ENCODE measurements around the gene NACC1. TPM values are rescaled to one million over a fixed set of nuclear protein-coding genes. Genes with fewer than 3 reads are reported as not detected.
A peak's percentile ranks its signal among the peaks of the same experiment; 100 is the strongest.

Gene NACC1
- total and polyA plus RNA-seq, 7 donors: 11.9 to 63.4 (median 43.5) TPM

- H3K36me3 ChIP-seq (ENCODE audit: insufficient read depth in 1 of 2, low read depth in 1 of 2): peaks cover 0 to 44% of the 10 kb centered on the region in 2 donors
- WGBS, 3 donors: 91 to 94% (median 94%) methylated on average over 49 to 60 of the region's 60 CpGs
- H3K27me3 ChIP-seq (ENCODE audit: insufficient read depth in 3 of 3, low read length in 2 of 3): no peaks in the 10 kb centered on the region
- no peaks in the 10 kb centered on the region for H3K4me1 ChIP-seq
- ATAC-seq: peak in 1 of 4 donors; percentile 3
- no peak overlapping the region for H3K27ac ChIP-seq
- H3K9me3 ChIP-seq: no peaks in the 10 kb centered on the region
- DNase-seq: no peak
- TF ChIP-seq CTCF (IDR thresholded peaks at IDR 0.05): no peak
- intact Hi-C loops (cut with DNase I): no loop called here
- no peak overlapping the region for H3K4me3 ChIP-seq
Measured at GRCh38 chr19:13135068-13136062, 17.3 kb downstream of the NACC1 start.

GRCh38 chr19:13137290-13137794 lies 19.3 kb downstream of the NACC1 start:
- no peaks in the 10 kb centered on the region for H3K27me3 ChIP-seq (ENCODE audit: insufficient read depth in 3 of 3, low read length in 2 of 3)
- no peak overlapping the region for H3K27ac ChIP-seq
- no peak overlapping the region for H3K4me3 ChIP-seq
- WGBS, 3 donors: 89 to 92% (median 91%) methylated on average over 28 of the region's 28 CpGs
- ATAC-seq: no peak
- no peaks in the 10 kb centered on the region for H3K4me1 ChIP-seq
- H3K36me3 ChIP-seq (ENCODE audit: insufficient read depth in 1 of 2, low read depth in 1 of 2): peaks cover 0 to 44% of the 10 kb centered on the region in 2 donors
- no peak for TF ChIP-seq CTCF (IDR thresholded peaks at IDR 0.05)
- no peaks in the 10 kb centered on the region for H3K9me3 ChIP-seq
- no peak for DNase-seq
- intact Hi-C loops (cut with DNase I): no loop called here

GRCh38 chr19:13138171-13138915 lies 20.3 kb downstream of the NACC1 start:
- no peaks in the 10 kb centered on the region for H3K27me3 ChIP-seq (ENCODE audit: insufficient read depth in 3 of 3, low read length in 2 of 3)
- ATAC-seq (no peak), DNase-seq (no peak)
- peaks cover 0 to 52% of the 10 kb centered on the region in 2 donors for H3K36me3 ChIP-seq (ENCODE audit: insufficient read depth in 1 of 2, low read depth in 1 of 2)
- no peak for TF ChIP-seq CTCF (IDR thresholded peaks at IDR 0.05)
- H3K4me1 ChIP-seq: peaks cover 4% of the 10 kb centered on the region
- no peak overlapping the region for H3K27ac ChIP-seq
- intact Hi-C loops (cut with DNase I): no loop called here
- 86 to 91% (median 89%) methylated on average over 39 to 40 of the region's 40 CpGs for WGBS, 3 donors
- H3K9me3 ChIP-seq: no peaks in the 10 kb centered on the region
- H3K4me3 ChIP-seq: no peak overlapping the region

- Histone ChIP-seq H3K9me3 (no peaks in the 10 kb centered on the region), H3K27ac (no peak overlapping the region), H3K4me3 (no peak overlapping the region), H3K27me3 (ENCODE audit: insufficient read depth in 3 of 3, low read length in 2 of 3) (no peaks in the 10 kb centered on the region), H3K4me1 (peaks cover 4% of the 10 kb centered on the region), H3K36me3 (ENCODE audit: insufficient read depth in 1 of 2, low read depth in 1 of 2) (peaks cover 0 to 55% of the 10 kb centered on the region in 2 donors)
- intact Hi-C loops (cut with DNase I): no loop called here
- no peak for DNase-seq
- ATAC-seq: no peak
- no peak for TF ChIP-seq CTCF (IDR thresholded peaks at IDR 0.05)
- WGBS, 3 donors: 79 to 88% (median 81%) methylated on average over 10 of the region's 10 CpGs
Measured at GRCh38 chr19:13138916-13139198, 20.8 kb downstream of the NACC1 start.

Measured in psoas muscle (tissue), 8 donors.